Lung (tissue), 12 donors: ENCODE results near the gene RAPGEF1. TPM values are rescaled to one million over a fixed set of nuclear protein-coding genes. Genes with fewer than 3 reads are reported as not detected.

ENCODE experiments used
- ATAC-seq: fragments of 200-7000 bp; cut with Tn5 transposase; one replicate; pipeline ENCODE4 v1.9.1; 2020; ENCODE audit warnings: moderate number of reproducible peaks; ENCODE audit not compliant: insufficient read depth, low FRiP score
- DNase-seq, 3 donors: peaks; one replicate each; pipeline ENCODE4 v3.0.0-alpha.2; 2013 to 2017
- H3K27ac ChIP-seq, 2 donors: one replicate each; pipeline ENCODE4 v1.5.1; 2013; ENCODE audit warnings: mild to moderate bottlenecking in 2 of 2, moderate library complexity in 2 of 2, control low read depth in 1 of 2, inconsistent platforms in 1 of 2, low read depth in 1 of 2, low read length in 1 of 2
- H3K27me3 ChIP-seq, 3 donors: one replicate each; pipeline ENCODE4 v1.5.1; 2013; ENCODE audit warnings: low read length in 2 of 3; ENCODE audit not compliant: control insufficient read depth in 3 of 3, insufficient read depth in 3 of 3
- H3K36me3 ChIP-seq, 4 donors: one replicate each; pipeline ENCODE4 v1.5.1; 2013; ENCODE audit warnings: low read length in 4 of 4, mild to moderate bottlenecking in 1 of 4, moderate library complexity in 1 of 4; ENCODE audit not compliant: control insufficient read depth in 4 of 4, insufficient read depth in 4 of 4
- H3K4me1 ChIP-seq, 5 donors: one replicate each; pipeline ENCODE4 v1.5.1; 2013; ENCODE audit warnings: low read length in 5 of 5, mild to moderate bottlenecking in 2 of 5, moderate library complexity in 1 of 5; ENCODE audit not compliant: control insufficient read depth in 5 of 5, insufficient read depth in 5 of 5
- H3K4me3 ChIP-seq: one replicate; pipeline ENCODE4 v1.5.1; 2013; ENCODE audit warnings: mild to moderate bottlenecking, control low read depth, moderate library complexity
- H3K9ac ChIP-seq, 2 donors: one replicate each; pipeline ENCODE4 v1.5.1; 2013; ENCODE audit warnings: low read length in 2 of 2, control low read depth in 1 of 2; ENCODE audit not compliant: insufficient read depth in 1 of 2
- H3K9me3 ChIP-seq, 4 donors: one replicate each; pipeline ENCODE4 v1.5.1; 2013; ENCODE audit warnings: low read length in 3 of 4, mild to moderate bottlenecking in 1 of 4, moderate library complexity in 1 of 4; ENCODE audit not compliant: control insufficient read depth in 4 of 4, insufficient read depth in 3 of 4
- WGBS, 2 donors: extraction: QIAGEN DNeasy Blood & Tissue Kit; methylation state at CpG; one replicate each; pipeline ENCODE4 v1.1.7; 2013; 5-methylcytosine and 5-hydroxymethylcytosine counted together
- polyA plus RNA-seq, 2 donors: library from polyadenylated mRNA; stranded (reverse); fragments of 200-250 nt; gene quantifications; one replicate each; pipeline ENCODE4 v1.2.1, GENCODE V29; 2013
- total RNA-seq, 2 donors: library from RNA; depleted of rRNA in 1 of 2; stranded (reverse); fragments of >200 nt in 1 of 2; gene quantifications; one replicate each; pipeline ENCODE4 v1.2.1, GENCODE V29; 2014 to 2021
- TF ChIP-seq, protein P1 (sequence below): IDR thresholded peaks from 2 replicates; pipeline ENCODE4 v1.5.1; 2012; ENCODE audit warnings: mild to moderate bottlenecking; ENCODE audit errors: control extremely low read depth, extremely low read depth
- donor health status: control.
- donor health status: control.
- donor health status: Bipolar disorder and iron deficiency.
- donor health status: healthy.
- donor health status: DM: yes; HTN: yes; CAD: no.

RAPGEF1 gene
- total and polyA plus RNA-seq, 4 donors, result 38.9 to 134 (median 55.1) TPM

DNA sequence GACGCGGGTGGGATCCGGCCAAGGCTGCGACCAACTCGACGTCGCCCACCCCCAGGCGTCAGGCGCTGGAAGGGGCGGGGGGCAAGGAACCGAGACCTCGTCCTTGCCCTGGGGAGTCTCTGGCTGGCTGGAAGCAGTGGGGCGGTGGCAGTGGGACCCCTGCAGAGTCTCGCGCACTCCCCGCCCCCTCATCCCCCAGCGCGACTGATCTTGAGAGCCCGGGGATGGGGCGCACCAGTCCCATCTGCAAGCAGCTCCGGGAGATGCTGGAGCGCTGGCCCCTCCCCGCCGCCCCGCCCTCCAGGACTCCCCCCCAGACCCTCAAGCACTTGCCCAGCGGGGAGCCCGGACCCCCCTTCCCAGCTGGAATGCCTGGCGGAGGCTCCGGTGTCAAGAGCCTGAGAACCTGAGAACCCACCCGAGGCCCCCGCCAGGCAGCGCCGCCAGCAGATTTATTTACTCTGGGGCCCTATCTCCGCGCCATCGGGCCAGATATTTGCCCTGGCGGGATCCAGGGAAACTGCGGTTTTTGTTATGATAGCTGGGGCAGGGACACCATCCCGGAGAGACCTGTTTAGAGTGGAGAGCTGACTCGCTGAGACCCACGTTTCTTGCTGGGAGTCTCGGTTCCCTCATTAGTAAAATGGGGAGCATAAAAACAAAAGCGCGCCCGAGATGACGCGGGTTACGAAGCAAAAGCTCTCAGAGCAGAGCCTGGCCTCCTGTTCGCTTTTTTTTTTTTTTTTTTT is 193.4 kb downstream of the RAPGEF1 start:
- Histone ChIP-seq H3K9me3 (peaks cover 0 to 11% (median 6%) of the 10 kb centered on the region in 4 donors), H3K27me3 (peaks cover 0 to 14% (median 5%) of the 10 kb centered on the region in 3 donors), H3K9ac (no peak overlapping the region), H3K4me1 (peaks cover 0 to 14% (median 0%) of the 10 kb centered on the region in 5 donors), H3K36me3 (no peaks in the 10 kb centered on the region), H3K27ac (peak overlapping the region in 1 of 2 donors; percentile 47), H3K4me3 (no peak overlapping the region)
- TF ChIP-seq, protein P1, sequence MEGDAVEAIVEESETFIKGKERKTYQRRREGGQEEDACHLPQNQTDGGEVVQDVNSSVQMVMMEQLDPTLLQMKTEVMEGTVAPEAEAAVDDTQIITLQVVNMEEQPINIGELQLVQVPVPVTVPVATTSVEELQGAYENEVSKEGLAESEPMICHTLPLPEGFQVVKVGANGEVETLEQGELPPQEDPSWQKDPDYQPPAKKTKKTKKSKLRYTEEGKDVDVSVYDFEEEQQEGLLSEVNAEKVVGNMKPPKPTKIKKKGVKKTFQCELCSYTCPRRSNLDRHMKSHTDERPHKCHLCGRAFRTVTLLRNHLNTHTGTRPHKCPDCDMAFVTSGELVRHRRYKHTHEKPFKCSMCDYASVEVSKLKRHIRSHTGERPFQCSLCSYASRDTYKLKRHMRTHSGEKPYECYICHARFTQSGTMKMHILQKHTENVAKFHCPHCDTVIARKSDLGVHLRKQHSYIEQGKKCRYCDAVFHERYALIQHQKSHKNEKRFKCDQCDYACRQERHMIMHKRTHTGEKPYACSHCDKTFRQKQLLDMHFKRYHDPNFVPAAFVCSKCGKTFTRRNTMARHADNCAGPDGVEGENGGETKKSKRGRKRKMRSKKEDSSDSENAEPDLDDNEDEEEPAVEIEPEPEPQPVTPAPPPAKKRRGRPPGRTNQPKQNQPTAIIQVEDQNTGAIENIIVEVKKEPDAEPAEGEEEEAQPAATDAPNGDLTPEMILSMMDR, result no peak
- WGBS, 2 donors, result 3% methylated on average over 46 to 49 of the region's 49 CpGs
- ATAC-seq (no peak), DNase-seq (peak; percentile 76 to 88 (median 81))

- Histone ChIP-seq H3K4me1 (peaks cover 0 to 14% (median 0%) of the 10 kb centered on the region in 5 donors), H3K36me3 (no peaks in the 10 kb centered on the region), H3K4me3 (peak overlapping the region; percentile 27), H3K27me3 (peaks cover 0 to 14% (median 5%) of the 10 kb centered on the region in 3 donors), H3K9ac (no peak overlapping the region), H3K27ac (peak overlapping the region in 1 of 2 donors; percentile 77), H3K9me3 (peaks cover 0 to 11% (median 6%) of the 10 kb centered on the region in 4 donors)
- TF ChIP-seq, protein P1, result no peak
- 4 to 5% methylated on average over 20 to 30 of the region's 30 CpGs for WGBS, 2 donors
- ATAC-seq (no peak), DNase-seq (peak in 1 of 3 donors; percentile 37)
Measured at GRCh38 chr9:131545786-131546335, 194.0 kb downstream of the RAPGEF1 start.

DNA sequence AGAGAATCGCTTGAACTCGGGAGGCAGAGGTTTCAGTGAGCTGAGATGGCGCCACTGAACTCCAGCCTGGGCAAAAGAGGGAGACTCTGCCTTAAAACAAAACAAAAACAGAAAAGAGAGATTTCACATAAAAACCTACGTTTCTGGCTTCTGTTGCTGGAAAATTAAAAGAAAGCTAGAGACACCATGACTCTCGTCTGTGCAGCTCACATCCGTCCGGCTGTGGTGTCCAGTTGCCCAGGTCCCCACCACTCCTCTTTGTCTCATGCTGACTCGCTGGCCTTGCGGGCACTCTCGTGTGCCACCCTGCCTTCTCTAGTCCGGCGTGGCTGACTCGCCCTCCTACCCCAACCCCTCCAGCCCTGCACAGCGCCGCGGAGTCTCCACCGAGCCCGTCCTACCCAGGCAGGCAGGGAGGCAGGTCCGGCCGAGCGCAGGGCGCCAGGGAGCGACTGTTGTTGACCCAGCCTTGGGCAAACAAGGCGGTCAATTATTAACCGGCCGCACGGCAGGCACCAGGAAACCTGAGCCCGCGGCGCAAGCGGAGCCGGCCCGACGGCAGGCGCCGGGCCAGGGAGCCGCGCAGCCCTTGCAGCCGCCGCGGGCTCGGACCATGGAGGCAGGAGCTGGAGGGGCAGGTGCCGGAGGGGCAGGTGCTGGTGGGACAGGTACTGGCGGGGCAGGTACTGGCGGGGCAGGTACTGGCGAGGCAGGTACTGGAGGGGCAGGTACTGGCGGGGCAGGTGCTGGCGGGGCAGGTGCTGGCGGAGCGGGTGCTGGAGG is 194.7 kb downstream of the RAPGEF1 start, which contains the start of gene PRRT1B:
Gene PRRT1B (plus strand): TSS at position 521 of the 783 bp plus-strand sequence. CDS start 93 bp downstream, at position 614.
- Histone ChIP-seq H3K4me3 (peak within 1 kb of the TSS; percentile 49), H3K27ac (peak within 1 kb of the TSS in 1 of 2 donors; percentile 77), H3K27me3 (peaks cover 0 to 14% (median 5%) of the 10 kb centered on the region in 3 donors), H3K4me1 (peaks cover 0 to 14% (median 0%) of the 10 kb centered on the region in 5 donors), H3K9ac (no peak within 1 kb of the TSS), H3K36me3 (no peaks in the 10 kb centered on the region), H3K9me3 (peaks cover 0 to 11% (median 6%) of the 10 kb centered on the region in 4 donors)
- DNase-seq (peak; percentile 64 to 87 (median 82)), ATAC-seq (peak; percentile 86)
- WGBS, 2 donors, result 21 to 25% methylated on average over 50 of the region's 50 CpGs
- TF ChIP-seq, protein P1, result no peak
